NCI-H2171 (cell line): Measurements from ENCODE around the gene LRP1B.
"Not testable (repeated sequence)": the region's sequence is repeated elsewhere in the genome, so short reads cannot be mapped to it uniquely, and the experiment has no call there.

Experiments used
- DNase-seq: peaks from one replicate; lab custom pipeline; 2025; lab: John Stamatoyannopoulos, UW

The LRP1B gene

GRCh38 chr2:140348826-140349225 is 1782.0 kb downstream of the LRP1B start:
- no peak for DNase-seq

DNA sequence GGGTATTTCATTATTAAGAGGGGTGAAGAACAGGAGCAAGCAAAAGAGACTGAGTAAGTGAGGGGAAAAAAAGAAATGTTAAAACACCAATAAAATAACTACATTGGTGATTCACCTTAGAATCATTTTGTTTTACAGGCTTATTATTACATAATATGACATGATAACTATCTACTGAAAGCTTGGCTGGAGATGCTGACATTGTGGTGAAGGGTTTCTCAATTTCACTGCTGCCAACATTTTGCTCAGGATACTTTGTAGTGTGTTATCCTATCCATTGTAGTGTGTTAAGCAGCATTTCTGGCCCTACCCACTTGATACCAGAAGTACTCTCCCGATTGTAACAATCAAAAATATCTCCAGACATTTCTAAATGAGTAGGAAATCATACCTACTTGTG is 1786.0 kb downstream of the LRP1B start:
- DNase-seq, result no peak

DNA sequence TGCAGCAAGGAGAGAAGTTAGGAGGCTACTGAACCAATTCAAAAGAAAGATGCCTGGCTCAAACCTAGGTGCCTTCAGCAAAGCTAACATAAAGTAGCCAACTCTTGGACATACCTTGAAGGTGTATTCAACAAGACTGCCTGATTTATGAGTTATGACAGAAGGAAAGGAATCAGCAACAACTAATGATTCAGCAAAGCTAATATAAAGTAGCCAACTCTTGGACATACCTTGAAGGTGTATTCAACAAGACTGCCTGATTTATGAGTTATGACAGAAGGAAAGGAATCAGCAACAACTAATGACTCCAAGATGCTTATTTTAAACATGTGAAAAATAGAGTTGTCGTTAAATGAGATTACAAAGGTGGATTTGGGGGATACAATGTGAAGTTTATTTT is 1786.5 kb downstream of the LRP1B start:
- DNase-seq, result not testable (repeated sequence)

DNA sequence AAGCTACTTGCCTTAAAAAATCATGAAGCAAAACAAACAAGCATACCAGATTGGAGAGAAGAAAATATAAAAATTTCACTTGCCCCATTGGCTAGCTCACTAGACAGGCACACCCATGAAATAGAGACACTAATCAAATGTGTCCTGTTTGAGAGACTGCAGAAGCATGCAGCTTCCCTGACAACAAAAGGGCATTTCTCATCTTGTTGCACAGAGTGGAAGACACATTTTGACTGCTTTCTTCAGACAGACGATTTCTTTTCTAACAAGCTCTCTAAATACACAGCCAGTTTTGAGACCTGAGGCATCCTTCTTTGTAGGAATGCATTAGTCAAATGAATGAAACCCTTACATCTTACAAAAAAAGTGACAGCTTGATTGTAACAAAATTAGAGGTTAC is 1792.0 kb downstream of the LRP1B start:
- no peak for DNase-seq

GRCh38 chr2:140337061-140337460 is 1793.8 kb downstream of the LRP1B start:
- no peak for DNase-seq

GRCh38 chr2:140316345-140316744 is 1814.5 kb downstream of the LRP1B start:
- DNase-seq, result no peak

- DNase-seq, result no peak
Measured at GRCh38 chr2:140311905-140312304, 1818.9 kb downstream of the LRP1B start.

- DNase-seq, result no peak
Measured at GRCh38 chr2:140308706-140309105, 1822.1 kb downstream of the LRP1B start.

GRCh38 chr2:140307532-140307931 is 1823.3 kb downstream of the LRP1B start:
- DNase-seq, result no peak

DNA sequence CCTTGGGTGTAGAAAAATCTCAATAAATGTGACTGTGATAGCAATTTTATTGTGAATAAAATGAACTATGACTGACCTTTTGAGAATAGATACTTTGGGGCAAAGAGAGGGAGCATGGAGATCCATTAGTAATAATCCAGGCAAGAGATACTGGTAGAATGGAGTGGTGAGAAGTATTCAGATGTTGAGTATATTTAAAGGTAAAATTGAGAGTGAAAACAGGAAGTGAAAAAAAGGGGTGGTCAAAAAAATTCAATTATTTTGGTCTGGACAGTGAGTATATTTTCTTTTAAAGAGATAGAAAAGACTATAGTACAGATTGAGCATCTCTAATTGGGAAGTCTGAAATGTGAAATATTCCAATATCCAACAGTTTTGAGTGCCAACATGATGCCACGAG is 1835.0 kb downstream of the LRP1B start:
- DNase-seq, result no peak

DNA sequence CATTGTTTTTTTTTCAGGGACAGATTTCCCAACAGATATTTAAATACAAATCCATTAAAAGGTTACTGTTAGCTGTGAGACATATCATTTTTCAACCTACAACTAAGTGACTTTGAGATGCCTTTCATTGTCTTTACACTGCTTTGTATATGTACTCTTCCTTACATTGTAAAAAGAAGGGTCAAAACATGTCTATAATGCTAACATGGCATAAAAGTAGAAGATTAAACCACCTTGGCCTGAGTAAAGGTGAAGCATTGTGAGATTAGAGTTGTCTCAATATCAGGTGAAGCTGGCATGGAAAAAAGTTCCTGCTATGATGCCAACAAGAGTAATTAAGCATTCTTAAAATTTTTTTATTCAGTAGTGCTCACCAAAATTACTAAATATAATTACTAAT is 1842.1 kb downstream of the LRP1B start:
- DNase-seq, result no peak

GRCh38 chr2:140288213-140288612 is 1842.6 kb downstream of the LRP1B start:
- no peak for DNase-seq

DNA sequence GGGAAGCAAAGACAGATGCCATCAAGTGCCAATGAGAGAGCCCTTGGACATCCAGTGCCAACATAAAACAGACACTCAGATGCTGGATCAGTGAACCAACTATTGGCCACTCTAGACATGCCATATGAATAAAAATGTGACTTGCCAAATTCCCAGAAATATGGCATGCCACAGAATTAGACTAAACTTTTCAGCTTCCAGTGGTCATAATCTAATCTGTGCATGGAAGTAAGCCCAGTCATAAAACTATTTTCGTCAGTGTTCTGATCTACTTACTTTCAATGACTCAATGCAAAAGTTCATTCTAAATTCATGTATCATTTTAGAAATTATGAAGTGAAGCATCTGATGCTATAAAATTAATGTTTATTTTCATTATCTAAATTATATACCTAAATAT is 1844.4 kb downstream of the LRP1B start:
- no peak for DNase-seq

GRCh38 chr2:140277344-140277743 is 1853.5 kb downstream of the LRP1B start:
- not testable (repeated sequence) for DNase-seq

- DNase-seq, result no peak
Measured at GRCh38 chr2:140276661-140277060, 1854.2 kb downstream of the LRP1B start.

GRCh38 chr2:140275427-140275826 is 1855.4 kb downstream of the LRP1B start:
- DNase-seq, result no peak

- no peak for DNase-seq
Measured at GRCh38 chr2:140274891-140275290, 1855.9 kb downstream of the LRP1B start.

DNA sequence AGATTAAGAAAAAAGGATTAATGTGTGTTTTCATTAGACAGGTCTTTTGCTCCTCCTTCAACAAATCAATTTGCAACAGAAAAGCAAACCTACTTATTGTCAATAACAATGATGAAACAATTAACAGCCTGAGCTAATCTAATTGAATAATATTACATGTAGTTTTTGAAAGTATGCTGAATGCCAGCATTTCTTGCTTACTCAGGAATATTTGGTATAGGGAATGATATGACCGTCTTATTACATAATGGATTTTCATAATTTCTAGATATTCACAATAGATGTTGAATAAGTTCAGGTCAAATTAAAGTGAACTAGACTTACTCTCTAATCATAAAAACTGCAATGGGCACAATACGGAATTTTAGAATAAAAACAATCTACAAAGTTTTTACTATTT is 1856.9 kb downstream of the LRP1B start:
- DNase-seq, result no peak

- DNase-seq, result no peak
Measured at GRCh38 chr2:140273408-140273807, 1857.4 kb downstream of the LRP1B start.

GRCh38 chr2:140270224-140270623 is 1860.6 kb downstream of the LRP1B start:
- no peak for DNase-seq

DNA sequence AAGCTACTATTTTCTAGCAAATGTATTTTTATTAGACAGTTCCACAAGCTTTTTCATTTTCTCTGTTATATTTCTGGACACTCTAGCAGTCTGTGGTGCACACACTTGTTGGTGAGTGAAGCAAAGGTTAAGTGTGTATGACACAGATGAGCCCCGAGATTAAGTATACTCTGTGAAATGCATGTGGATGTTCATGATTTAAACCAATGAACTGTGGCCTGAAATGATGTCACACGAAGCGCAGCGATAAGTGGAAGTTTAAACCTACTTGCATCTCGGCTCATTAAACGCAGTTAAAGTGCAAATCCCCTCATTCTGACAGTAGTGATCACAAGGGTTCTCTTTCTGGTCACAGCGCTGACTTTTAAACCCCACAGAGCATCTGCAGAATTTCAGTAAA is 1861.8 kb downstream of the LRP1B start:
- no peak for DNase-seq

- DNase-seq, result no peak
Measured at GRCh38 chr2:140262908-140263307, 1867.9 kb downstream of the LRP1B start.

DNA sequence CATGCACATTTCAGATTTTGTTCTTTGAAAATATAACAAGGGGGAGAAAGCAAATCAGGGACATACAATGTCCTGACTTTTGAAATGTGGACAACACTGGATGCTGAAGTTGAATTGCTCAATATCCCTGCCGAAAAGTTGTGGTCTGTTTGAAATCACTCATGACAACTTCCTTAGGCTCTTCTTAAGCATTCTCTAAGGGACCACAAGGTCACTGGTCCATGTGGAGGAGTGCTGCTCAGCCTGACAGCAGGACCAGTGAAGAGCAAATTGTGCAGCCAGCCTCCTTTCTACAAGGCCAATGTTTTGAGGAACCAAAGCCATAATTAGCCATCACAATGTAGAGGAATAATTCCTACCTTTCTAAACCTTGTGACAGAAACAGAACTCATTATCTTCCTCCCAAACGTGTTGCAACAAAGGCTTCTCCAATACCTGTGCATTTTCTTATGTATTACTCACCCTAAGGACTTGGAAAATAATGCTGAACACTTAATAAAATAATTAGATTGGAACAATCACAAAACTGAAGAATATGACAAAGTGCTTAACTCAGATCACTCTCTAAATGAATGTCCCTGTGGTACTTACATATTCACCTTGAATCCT is 1873.0 kb downstream of the LRP1B start:
- DNase-seq, result no peak

GRCh38 chr2:140256080-140256479 is 1874.7 kb downstream of the LRP1B start:
- DNase-seq, result no peak

GRCh38 chr2:140249821-140250220 is 1881.0 kb downstream of the LRP1B start:
- no peak for DNase-seq
